Adipocyte (in vitro differentiated cells): ENCODE measurements around the gene C1orf174.

ENCODE experiments used
- DNase-seq: peaks from one replicate; pipeline ENCODE4 v3.0.0-alpha.2; 2015; ENCODE audit warnings: low read depth
- H3K27me3 ChIP-seq: replicated peaks from 2 replicates; pipeline ENCODE4 v1.7.0; 2013; ENCODE audit warnings: mild to moderate bottlenecking, low read length, moderate library complexity; ENCODE audit not compliant: control insufficient read depth, insufficient read depth
- H3K36me3 ChIP-seq: 2 replicates; pipeline ENCODE4 v1.7.0; 2013; ENCODE audit warnings: low read length, mild to moderate bottlenecking, moderate library complexity; ENCODE audit not compliant: control insufficient read depth, insufficient read depth, severe bottlenecking
- H3K4me1 ChIP-seq: 2 replicates; pipeline ENCODE4 v1.7.0; 2013; ENCODE audit warnings: mild to moderate bottlenecking, low read length, moderate library complexity; ENCODE audit not compliant: control insufficient read depth, insufficient read depth
- H3K4me3 ChIP-seq: 2 replicates; pipeline ENCODE4 v1.7.0; 2013; ENCODE audit warnings: mild to moderate bottlenecking, low read length, moderate library complexity
- H3K9ac ChIP-seq: 2 replicates; pipeline ENCODE4 v1.7.0; 2013; ENCODE audit warnings: mild to moderate bottlenecking, low read length, moderate library complexity
- H3K9me3 ChIP-seq: 2 replicates; pipeline ENCODE4 v1.7.0; 2013; ENCODE audit warnings: mild to moderate bottlenecking, low read length, moderate library complexity; ENCODE audit not compliant: control insufficient read depth

C1orf174 gene

GRCh38 chr1:3856923-3857790 is 42.9 kb downstream of the C1orf174 start, which contains the start of the genes CEP104 and DFFB:
Gene CEP104, minus strand, starts transcription at chr1:3857211. Its CDS starts 4,804 bp downstream, at chr1:3852407.
Gene DFFB, plus strand, starts transcription at chr1:3857476. Its CDS starts 128 bp downstream, at chr1:3857604.
- peak within 1 kb of the TSS; percentile 98 for H3K9ac ChIP-seq
- H3K9me3 ChIP-seq: no peaks in the 10 kb centered on the region
- no peaks in the 10 kb centered on the region for H3K36me3 ChIP-seq
- peak within 1 kb of the TSS; percentile 100 for H3K4me3 ChIP-seq
- DNase-seq: peak; percentile 89
- no peaks in the 10 kb centered on the region for H3K27me3 ChIP-seq
- H3K4me1 ChIP-seq: peaks cover 18% of the 10 kb centered on the region

GRCh38 chr1:3852711-3853485 is 47.2 kb downstream of the C1orf174 start:
- H3K9ac ChIP-seq: no peak overlapping the region
- H3K36me3 ChIP-seq: peaks cover 26% of the 10 kb centered on the region
- no peak for DNase-seq
- H3K4me3 ChIP-seq: no peak overlapping the region
- no peaks in the 10 kb centered on the region for H3K9me3 ChIP-seq
- no peaks in the 10 kb centered on the region for H3K27me3 ChIP-seq
- H3K4me1 ChIP-seq: peaks cover 11% of the 10 kb centered on the region

GRCh38 chr1:3852091-3852490 is 48.0 kb downstream of the C1orf174 start:
- H3K27me3 ChIP-seq: no peaks in the 10 kb centered on the region
- no peak for DNase-seq
- H3K36me3 ChIP-seq: peaks cover 34% of the 10 kb centered on the region
- H3K9me3 ChIP-seq: no peaks in the 10 kb centered on the region
- H3K4me1 ChIP-seq: peaks cover 9% of the 10 kb centered on the region
- H3K4me3 ChIP-seq: no peak overlapping the region
- no peak overlapping the region for H3K9ac ChIP-seq

- DNase-seq: no peak
- H3K27me3 ChIP-seq: no peaks in the 10 kb centered on the region
- peaks cover 41% of the 10 kb centered on the region for H3K36me3 ChIP-seq
- H3K9me3 ChIP-seq: no peaks in the 10 kb centered on the region
- no peak overlapping the region for H3K4me3 ChIP-seq
- peaks cover 9% of the 10 kb centered on the region for H3K4me1 ChIP-seq
- no peak overlapping the region for H3K9ac ChIP-seq
These were observed 48.8 kb downstream of the C1orf174 start for GRCh38 chr1:3851292-3851691.

GRCh38 chr1:3850857-3851256 is 49.2 kb downstream of the C1orf174 start:
- Histone ChIP-seq H3K4me1 (peaks cover 7% of the 10 kb centered on the region), H3K4me3 (no peak overlapping the region), H3K27me3 (no peaks in the 10 kb centered on the region), H3K36me3 (peaks cover 41% of the 10 kb centered on the region), H3K9me3 (no peaks in the 10 kb centered on the region), H3K9ac (no peak overlapping the region)
- DNase-seq: no peak

GRCh38 chr1:3847081-3847480 is 53.0 kb downstream of the C1orf174 start:
- no peaks in the 10 kb centered on the region for H3K4me1 ChIP-seq
- H3K4me3 ChIP-seq: no peak overlapping the region
- H3K9ac ChIP-seq: no peak overlapping the region
- H3K27me3 ChIP-seq: no peaks in the 10 kb centered on the region
- no peaks in the 10 kb centered on the region for H3K9me3 ChIP-seq
- H3K36me3 ChIP-seq: peaks cover 64% of the 10 kb centered on the region
- DNase-seq: no peak

- H3K36me3 ChIP-seq: peaks cover 64% of the 10 kb centered on the region
- H3K27me3 ChIP-seq: no peaks in the 10 kb centered on the region
- no peaks in the 10 kb centered on the region for H3K9me3 ChIP-seq
- H3K4me3 ChIP-seq: no peak overlapping the region
- no peaks in the 10 kb centered on the region for H3K4me1 ChIP-seq
- no peak for DNase-seq
- no peak overlapping the region for H3K9ac ChIP-seq
These were observed 53.5 kb downstream of the C1orf174 start for GRCh38 chr1:3846541-3846940.

- Histone ChIP-seq H3K9me3 (no peaks in the 10 kb centered on the region), H3K4me3 (no peak overlapping the region), H3K9ac (no peak overlapping the region), H3K4me1 (no peaks in the 10 kb centered on the region), H3K27me3 (no peaks in the 10 kb centered on the region), H3K36me3 (peaks cover 73% of the 10 kb centered on the region)
- DNase-seq: no peak
These were observed 57.2 kb downstream of the C1orf174 start for GRCh38 chr1:3842912-3843311.

GRCh38 chr1:3841491-3841890 is 58.6 kb downstream of the C1orf174 start:
- no peaks in the 10 kb centered on the region for H3K4me1 ChIP-seq
- H3K36me3 ChIP-seq: peaks cover 73% of the 10 kb centered on the region
- H3K9me3 ChIP-seq: peaks cover 10% of the 10 kb centered on the region
- no peaks in the 10 kb centered on the region for H3K27me3 ChIP-seq
- no peak overlapping the region for H3K4me3 ChIP-seq
- no peak overlapping the region for H3K9ac ChIP-seq
- DNase-seq: no peak
